HG03342 (cell line): ENCODE data around the gene MBP.
A peak's percentile ranks its signal among the peaks of the same experiment; 100 is the strongest.

ENCODE experiments used
- ATAC-seq: cut with Tn5 transposase; IDR thresholded peaks from one replicate; pipeline ENCODE4 v1.9.1; 2021; ENCODE audit warnings: mild to moderate bottlenecking, moderate library complexity; ENCODE audit not compliant: unreplicated experiment

MBP gene

DNA sequence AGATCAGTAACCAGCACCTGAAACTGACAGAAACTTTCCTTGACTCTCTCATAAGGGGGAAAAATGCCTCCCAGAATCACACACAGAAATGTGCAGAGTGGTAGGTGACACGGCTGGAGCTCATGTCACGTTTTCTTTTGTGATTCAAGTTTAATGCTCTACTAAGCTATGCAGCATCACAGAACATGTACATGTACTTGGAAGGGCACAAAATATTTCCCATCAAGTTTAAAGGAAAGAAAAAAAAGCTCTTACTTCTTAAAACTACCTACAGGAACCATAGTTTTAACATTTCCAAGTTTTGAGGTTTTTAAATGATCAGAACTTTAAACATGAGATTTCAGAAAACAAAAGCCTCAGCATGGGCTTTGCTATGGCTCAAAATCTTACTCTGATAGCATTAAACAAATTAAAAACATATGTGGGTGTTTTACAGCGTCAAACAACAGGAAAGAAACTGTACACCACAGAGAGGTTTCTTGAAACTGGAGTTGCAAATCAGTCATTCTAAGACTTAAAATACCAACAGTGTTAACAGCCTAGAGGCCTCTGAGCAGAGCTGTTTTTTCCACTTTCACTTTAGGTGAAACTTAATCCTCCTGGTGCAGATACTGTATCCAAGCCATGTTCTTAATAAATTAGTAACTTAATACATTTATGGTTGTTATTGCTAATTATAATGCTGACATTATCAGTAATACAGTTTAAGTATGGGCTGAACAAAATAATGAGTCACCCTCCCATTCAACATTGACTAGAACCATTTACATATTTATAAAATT is 30.1 kb downstream of the MBP start:
- peak; percentile 85 for ATAC-seq

DNA sequence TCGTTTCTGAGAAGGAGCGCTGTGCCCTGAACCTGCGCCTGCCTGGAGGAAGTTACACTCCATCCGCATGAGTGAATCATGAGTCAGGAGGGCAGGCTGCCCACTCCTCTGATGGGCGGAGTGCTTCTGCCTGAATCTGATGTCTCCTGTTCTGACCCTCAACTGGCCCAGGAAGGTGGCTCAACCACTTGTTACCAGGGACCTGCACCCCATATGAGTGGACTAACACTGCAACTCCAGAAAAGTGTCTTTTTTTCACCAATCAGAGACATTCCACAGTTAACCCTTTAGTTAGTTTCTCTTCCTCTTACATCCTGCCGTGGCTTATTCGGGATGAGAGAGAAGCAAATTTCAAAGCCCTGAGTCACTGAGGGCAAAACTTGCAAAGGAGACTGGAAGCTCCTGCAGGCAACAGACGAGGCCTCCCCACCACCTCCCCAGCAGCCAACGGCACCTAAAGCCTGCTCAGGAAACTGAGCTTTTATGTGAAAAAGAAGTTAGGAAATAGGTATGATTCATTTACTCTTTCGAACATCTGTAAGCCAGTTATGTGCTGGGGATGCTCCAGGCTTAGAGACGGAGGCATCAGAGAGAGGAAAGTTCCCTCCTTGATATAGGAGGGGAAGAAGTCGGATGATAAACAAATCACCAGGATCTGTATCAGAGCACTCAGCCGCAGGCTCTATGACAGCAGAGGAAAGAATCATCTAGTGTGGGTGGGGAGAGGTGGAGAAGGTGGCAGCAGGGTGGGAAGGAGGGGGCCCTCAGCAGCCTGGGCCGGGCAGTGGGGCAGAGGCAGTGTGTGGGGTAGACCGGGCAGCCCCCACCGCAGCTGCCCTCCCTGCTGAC is 30.9 kb downstream of the MBP start:
- ATAC-seq, result peak; percentile 31

DNA sequence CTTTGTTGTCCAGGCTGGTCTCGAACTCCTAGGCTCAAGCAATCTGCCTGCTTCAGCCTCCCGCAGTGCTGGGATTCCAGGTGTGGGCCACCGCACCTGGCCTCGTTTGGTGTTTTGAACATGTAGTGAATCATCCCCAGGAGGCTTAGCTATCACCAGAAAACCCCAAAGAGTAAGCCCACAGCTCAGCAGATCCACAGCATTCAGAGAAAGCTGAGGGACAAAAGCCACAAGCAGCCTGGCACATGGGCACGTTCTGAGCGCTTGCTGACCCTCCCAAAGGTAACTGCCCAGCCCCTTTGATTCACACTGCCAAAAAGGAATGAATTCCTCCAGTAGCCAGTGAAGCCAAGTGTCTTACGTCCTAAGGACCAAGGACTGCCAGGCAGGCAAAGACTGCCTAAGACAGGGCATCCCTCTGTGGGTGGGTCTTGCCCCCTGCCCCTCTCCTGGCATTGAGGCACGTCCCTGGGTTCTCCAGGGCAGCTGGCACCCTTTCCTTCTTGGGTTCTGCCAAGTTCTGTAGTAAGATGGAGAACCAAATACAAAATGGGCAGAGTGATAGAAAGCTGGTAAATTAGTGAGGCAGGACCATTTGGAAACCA is 31.7 kb downstream of the MBP start:
- no peak for ATAC-seq

DNA sequence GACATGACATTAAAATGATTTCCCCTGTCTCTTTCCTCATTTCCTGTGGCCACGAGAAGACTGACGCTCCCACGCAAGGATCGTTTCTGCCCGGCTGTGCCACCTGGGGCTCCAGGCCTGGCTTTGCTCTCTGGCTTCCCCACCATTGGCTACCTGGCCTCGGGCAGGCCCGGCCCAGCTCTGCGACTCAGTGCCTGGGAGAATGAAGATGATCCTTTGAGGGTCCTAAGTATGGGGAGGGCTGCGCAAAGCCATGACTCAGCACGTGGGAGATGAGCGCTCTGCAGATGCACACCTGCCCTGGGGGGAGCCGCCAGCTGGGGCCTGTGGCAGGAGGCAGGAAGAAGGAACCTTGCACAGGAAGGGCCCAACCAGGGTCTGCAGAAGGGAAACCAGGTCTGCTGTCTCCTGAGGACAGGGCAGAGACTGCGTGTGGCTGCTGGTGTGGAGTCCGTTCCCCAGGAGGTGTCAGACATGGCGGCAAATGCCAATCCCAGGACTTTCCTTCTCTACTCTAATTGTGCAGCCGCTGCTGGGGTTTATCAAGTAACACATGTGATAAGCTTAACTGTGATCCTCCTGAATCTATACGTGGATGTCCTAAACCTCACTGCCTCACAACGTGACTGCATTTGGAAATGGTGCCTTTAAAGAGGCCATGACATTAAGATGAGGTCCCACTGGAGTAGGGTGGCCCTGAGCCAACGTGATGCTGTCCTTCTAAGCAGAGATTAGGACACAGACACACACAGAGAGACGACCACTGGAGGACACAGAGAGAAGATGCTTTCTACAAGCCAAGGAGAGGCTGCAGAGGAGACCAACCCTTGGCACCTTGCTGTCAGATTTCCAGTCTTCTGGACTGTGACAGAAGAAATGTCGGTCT is 32.9 kb downstream of the MBP start:
- no peak for ATAC-seq

DNA sequence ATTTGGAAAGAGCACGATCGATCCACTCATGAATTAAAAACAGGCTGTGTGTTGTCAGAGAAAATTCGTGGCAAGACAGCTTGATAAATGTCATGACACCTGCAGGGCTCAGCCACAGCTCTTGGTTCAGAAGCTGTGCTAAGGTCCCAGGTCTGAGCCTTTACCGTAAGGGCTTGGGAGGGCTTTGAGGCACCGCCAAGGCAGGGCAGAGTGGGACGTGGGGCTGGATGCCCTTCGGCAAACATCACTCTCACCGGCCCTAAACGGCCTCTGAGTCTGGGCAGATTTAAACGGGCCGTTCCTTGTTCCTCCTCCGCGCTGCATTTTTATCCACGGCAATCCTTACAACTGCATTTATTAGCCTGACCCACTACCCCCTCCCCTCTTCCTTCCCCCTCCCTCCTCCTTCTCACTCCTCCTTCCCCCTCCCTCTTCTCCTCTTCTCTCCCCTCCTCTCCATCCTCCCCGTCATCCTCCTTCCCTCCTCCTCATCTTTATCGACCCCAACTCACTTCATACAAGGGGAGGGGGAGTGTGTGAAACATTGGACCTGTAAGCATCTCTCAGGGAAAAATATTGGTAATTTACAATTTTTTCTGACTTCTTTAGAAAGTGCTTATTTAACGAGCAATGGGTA is 33.9 kb downstream of the MBP start:
- ATAC-seq, result no peak

DNA sequence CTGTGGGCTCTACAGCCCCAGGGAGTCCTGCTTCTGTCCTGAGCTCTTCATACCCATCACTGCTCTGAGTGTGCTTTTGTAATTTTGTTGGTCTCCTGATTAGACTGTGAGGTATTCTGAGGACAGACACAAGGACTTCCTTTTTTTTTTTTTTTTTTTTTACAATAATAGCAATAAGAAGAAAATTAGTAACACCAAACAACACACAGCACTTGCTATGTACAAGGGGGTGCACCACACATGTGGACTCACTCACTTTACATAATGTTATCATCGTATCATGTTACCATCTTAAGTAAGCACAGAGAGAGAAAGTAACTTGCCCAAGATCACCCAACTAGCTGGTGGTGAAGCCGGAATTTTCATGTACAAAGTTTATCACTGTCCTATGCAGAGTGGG is 34.6 kb downstream of the MBP start:
- ATAC-seq, result no peak

DNA sequence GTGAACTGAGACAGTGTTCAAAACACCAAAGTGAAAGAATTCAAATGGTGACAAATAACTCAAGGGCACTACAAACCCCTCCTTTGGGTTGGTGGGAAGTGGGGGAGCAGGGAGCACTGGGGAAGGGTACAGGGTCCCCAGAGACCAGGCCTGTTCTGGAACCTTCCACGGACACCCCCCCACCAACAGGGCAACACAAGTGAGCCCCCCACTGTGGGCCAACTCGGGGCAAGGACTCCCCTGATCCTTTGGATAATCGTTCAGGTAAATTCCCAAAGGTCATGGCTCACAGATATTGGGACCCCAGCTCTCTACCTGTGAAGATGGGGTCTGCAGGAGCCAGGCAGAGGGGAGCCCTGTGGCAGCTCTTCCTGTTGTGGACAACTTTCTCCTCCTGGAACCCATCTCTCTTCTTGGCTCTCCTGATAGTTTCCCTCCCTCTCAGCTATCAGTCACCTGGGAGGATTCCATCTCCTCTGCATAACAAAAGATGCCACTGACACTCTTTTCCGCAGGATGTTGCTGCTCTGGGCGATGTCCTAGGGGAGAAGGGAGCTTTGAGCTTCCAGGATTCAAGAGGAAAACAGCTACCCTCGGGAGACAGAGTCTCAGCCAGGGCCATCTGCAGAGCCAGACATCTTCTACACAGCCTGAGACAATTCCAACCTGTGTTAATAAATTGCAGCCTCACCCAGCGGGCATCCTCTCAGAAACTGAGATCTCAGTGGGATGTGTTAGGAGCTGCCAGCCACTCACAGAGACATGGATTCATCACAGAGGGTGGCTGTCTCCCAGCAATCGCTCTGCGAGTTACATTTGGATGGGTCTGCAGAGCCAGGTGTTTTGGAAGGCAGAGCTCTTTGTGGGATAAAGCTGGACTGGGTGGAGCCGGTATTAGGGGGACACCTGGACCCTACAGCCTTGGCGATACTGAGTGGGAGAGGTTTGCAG is 35.4 kb downstream of the MBP start:
- ATAC-seq, result no peak

DNA sequence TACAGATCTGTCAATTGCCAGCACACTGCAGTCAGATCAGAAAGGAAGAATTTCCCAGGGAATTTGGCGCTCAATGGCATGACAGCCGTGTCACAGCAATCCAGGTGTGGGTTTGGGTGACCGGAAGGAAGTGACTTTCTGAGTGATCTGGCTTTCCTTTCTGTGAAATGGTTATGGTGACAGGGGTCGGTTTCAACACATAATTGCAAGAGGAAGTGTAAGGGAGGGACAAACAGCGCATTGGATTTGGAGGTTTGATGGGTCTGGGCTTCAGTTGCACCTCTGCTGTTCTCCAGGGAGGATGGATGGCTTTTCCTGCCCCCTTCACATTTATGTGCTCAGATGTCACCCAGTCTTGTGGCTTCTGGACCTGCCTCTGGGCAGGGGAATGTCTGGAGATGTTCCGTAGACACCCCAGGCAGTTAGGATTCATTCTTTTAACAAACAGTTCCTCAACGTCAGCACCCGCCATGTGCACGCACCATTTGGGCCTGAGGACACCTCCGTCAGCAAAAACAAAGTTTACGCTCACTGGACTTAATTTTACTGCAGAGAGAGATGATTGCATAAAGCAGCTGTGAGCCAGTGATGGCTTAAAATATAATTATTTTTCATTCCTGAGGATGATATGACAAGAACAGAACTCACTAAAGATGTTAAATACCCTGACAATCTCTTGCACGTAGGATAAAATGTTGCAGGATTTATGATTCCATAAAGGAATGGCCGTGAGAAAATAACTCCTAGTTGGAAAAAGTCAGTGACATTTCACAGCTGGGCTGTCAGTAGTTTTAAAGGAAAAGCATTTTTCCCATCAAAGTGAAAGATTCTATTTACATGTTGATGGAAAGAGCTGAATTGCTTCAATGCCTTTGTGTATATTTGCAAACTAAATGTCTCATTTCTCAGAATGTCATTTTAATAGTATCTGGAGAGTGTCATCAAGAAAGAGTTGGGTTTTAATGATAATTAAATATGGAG is 36.9 kb downstream of the MBP start:
- ATAC-seq, result no peak

DNA sequence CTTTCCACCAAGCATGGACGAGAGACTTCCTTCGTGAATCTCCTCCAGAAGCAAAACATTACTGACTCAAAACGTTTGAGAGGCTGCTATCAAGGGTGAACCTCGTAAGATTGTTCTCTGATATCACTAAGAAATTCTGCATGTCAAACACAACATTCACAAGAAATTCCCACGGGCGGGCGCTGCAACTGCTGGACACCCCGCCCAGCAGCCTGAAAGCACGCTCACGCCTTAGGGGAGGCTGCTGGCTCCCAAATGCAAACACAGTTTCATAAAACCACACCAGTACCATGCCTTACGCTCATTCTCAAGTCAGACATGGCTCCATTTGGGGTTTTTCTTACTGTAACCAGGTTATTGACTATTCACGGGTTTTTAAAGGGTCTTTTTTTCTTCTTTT is 39.0 kb downstream of the MBP start:
- no peak for ATAC-seq

DNA sequence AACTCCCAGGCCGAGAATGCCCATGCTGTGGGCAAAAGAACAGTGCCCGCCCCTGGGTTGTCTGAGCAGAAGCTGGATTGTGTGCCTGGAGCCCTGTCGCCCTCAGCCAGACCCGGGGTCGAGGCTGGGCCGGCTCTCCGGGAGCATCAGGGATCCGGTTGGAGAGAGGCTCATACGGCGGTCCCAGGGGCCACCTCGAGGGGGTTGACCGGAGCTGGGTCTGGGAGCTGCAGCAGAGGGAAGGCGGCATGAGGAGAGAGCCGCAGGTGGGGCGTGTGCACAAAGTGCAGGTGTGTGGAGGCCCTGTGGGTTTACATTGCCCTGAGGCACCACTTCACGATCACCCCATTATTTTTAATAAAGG is 39.5 kb downstream of the MBP start:
- no peak for ATAC-seq

DNA sequence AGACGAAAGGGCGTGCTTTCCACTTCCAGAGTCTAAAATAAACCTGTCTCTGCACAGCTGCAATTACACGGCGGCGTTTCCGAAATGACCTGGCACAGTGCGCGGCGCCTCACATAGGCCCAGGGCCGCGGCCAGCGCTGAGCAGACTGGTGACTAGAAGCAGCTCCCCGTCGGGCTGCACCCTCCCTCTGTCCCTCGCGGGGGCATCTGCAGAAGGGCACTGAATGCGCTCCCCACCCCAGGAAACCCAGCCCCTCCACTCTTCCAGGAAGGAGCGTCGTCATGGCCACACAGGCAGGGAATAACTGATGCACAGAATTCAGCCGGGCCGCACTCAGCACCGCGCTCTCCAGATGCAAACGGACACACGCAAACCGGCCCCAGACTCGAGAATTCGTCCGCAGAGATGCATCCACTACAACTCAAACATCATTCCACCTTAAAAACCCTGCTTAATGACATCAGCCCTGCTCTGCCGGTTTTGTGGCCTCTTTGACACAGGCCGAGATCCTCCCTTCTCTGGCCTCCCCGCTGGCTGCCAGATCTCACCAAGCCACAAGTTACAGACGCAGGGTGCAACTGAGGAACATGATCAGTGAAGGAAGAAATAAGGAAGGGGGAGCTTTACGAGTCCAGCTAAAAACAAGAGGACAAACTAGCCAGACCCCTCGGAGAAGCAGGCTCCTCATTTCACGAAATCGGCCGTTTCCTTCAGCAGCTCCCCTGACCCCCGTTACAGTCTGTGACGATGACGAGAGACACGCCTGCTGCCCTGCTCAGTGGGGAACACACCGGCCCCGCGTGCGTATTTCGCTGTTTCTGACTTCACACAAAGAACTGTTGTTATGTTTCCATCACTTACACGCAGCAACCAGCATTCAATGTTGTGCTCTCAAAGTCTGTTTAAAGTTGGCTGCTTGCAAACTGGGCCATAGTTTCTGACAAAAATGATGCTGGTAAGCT is 40.2 kb downstream of the MBP start:
- no peak for ATAC-seq

DNA sequence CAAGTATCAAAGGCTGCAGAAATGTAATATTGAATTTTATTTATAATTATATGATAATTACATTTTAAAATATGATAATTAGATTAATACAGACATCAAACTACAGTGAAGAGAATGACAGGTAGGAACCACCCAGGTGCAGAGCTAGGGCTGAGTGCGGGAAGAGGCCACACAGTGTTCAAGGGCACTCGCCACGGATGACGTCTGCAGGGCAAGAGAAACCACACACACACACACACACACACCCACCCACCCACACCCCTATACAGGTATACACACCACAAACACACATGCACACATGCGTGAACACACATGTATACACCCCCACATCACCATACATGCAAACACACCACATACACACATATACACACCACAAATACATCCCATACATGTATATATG is 41.2 kb downstream of the MBP start:
- ATAC-seq, result no peak

DNA sequence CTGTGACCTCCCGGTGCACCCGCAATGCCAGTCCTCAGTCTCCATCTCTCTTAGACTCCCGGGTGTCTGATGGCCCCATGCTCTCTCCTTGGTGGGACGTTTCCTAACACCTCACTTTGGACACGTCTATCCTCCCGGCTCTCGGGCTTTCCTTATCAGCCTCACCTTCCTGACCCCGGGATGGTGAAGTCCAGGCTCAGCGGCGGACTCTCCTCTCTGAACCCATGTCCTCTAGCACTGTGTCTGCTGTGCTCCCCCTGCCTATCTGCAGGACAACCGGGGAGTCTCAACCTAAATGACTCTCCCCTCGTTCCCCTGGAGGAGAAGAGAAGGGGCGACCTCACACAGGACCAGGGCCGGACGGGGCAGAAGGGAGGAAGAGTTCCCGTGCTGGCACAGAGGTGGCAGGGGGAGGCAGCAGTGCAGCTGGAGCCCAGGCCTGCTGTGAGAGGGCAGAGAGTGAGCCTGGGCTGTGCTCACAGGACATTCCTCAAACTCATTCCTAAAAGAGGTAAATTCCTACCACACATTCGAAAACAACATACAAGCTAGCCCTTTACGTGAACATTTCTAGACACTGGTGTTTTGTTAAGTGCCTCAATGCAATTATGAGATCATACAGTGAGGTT is 41.9 kb downstream of the MBP start:
- ATAC-seq, result no peak

DNA sequence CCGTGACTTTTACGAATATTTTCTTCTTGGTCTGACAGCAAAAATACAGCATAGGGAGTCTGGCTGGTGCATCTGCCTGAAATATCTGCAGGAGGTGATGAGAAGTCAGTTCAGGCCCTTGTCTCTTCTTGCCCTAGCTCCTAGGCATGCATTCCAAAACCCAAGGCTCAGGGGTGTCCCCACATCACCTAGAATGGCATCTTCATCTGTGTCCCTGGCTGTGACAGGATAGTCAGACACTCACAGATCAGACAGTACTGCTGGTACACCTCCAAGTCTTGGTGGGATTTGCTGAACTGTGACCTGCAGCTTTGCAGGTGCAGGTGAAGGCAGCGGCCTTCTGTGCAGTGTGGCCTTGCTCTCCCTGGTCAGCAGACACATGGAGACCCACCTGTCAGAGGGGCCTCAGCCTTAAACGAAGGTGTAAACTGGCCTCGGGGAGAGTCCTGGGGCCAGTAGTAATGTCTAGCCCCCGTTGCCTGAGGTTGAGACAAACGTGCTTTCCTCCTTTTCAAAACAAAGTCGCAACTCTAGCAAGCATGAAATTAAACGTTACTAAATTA is 42.8 kb downstream of the MBP start:
- no peak for ATAC-seq

DNA sequence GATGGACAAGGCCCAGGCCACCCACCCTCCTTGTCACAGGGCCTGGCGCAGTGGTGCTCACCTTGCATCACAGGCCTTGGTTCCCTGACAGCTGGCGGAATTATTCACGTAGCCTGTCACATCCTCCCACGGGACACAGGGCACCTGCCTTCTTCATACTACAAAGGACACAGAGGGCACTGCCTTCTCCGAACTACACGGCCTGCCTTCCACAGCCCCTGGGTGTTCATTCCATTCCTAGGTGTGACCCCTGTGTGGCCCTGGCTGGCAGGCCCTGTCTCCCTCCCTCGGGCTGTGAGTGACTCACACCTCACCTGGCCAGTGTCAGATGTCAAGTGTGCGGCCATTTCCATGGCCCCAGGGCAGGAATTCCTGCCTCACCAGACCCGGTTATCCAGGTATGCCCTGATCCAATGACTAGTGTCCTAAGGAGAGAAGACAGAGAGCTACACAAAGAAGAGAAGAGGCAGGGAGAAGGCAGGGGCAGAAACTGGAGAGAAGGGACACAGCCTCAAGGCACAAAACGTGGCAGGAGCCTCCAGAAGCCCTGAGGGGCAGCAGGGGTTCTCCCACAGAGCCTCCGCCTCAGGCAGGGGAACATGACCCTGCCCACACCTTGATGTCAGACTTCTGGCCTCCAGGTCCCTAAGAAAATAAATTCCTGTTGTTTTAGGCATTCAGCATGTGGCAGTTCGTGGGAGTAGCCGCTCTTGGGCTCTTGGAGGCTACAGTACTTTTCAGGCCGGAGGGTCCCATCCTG is 43.4 kb downstream of the MBP start:
- no peak for ATAC-seq
